Caco-2 (cell line): ENCODE measurements around the gene SPEG. TPM values are rescaled to one million over a fixed set of nuclear protein-coding genes. Genes with fewer than 3 reads are reported as not detected.

Experiments
- BruUV-seq: library from RNA; stranded (reverse); fragments of 400-500 nt; replicated peaks from 2 replicates; lab custom pipeline; 2021; lab: Mats Ljungman, UMichigan
- CTCF ChIA-PET: fragments of 300-600 bp; sonication (Branson Sonifier 250); formaldehyde crosslinking; loops from one replicate; lab custom pipeline; 2022; ENCODE audit warnings: antibody characterized with exemption; lab: Charles Lee
- POLR2A ChIA-PET: fragments of 300-600 bp; sonication (Branson Sonifier 250); formaldehyde crosslinking; loops from one replicate; lab custom pipeline; 2022; ENCODE audit warnings: antibody characterized with exemption; lab: Charles Lee
- DNase-seq, 2 experiments: peaks; one replicate each; pipeline versions ENCODE4 v3.0.0 to v3.0.0-alpha.2; 2020 to 2022
- H3K27me3 ChIP-seq: replicated peaks from 2 replicates; pipeline ENCODE4 v1.6.0; 2011; ENCODE audit warnings: low read length; ENCODE audit not compliant: control insufficient read depth, insufficient read depth
- H3K36me3 ChIP-seq: 2 replicates; pipeline ENCODE4 v1.5.1; 2011; ENCODE audit warnings: low read length; ENCODE audit not compliant: control insufficient read depth, insufficient read depth
- H3K4me1 ChIP-seq: fragments of 250-450 bp; sonication (Bioruptor Pico); 2 replicates; pipeline ENCODE4 v1.5.1; 2020; ENCODE audit warnings: mild to moderate bottlenecking
- H3K4me3 ChIP-seq: 2 replicates; pipeline ENCODE4 v1.5.1; 2011; ENCODE audit warnings: low read depth, mild to moderate bottlenecking, control low read depth, low read length
- H3K9me3 ChIP-seq: fragments of 250-450 bp; sonication (Bioruptor Pico); 2 replicates; pipeline ENCODE4 v1.5.1; 2020; ENCODE audit warnings: mild to moderate bottlenecking, moderate library complexity
- H3K27ac Mint-ChIP-seq: one replicate; pipeline ENCODE4 v1.8.0; 2022; ENCODE audit warnings: mixed read lengths; ENCODE audit not compliant: unreplicated experiment
- H3K27me3 Mint-ChIP-seq: one replicate; pipeline ENCODE4 v1.8.0; 2022; ENCODE audit warnings: mixed read lengths; ENCODE audit not compliant: insufficient read depth, unreplicated experiment
- H3K36me3 Mint-ChIP-seq: one replicate; pipeline ENCODE4 v1.8.0; 2022; ENCODE audit warnings: mild to moderate bottlenecking, mixed read lengths; ENCODE audit not compliant: insufficient read depth, unreplicated experiment
- H3K4me1 Mint-ChIP-seq: one replicate; pipeline ENCODE4 v1.8.0; 2022; ENCODE audit warnings: low read depth, mixed read lengths; ENCODE audit not compliant: unreplicated experiment
- H3K4me3 Mint-ChIP-seq: one replicate; pipeline ENCODE4 v1.8.0; 2022; ENCODE audit warnings: mild to moderate bottlenecking, moderate library complexity, mixed read lengths; ENCODE audit not compliant: unreplicated experiment
- H3K9me3 Mint-ChIP-seq: one replicate; pipeline ENCODE4 v1.8.0; 2022; ENCODE audit warnings: mixed read lengths; ENCODE audit not compliant: unreplicated experiment
- CTCF ChIP-seq, 2 experiments: fragments of 200-600 bp in 1 of 2; IDR thresholded peaks; 1 replicate in 1 of 2; 2 replicates in 1 of 2; pipeline versions ENCODE4 v1.5.1 to v1.8.0; 2011 to 2022; ENCODE audit warnings: antibody characterized with exemption in 1 of 2, control low read depth in 1 of 2, inconsistent platforms in 1 of 2, low read depth in 1 of 2, low read length in 1 of 2, mild to moderate bottlenecking in 1 of 2, moderate library complexity in 1 of 2; ENCODE audit not compliant: insufficient read depth in 1 of 2, severe bottlenecking in 1 of 2, unreplicated experiment in 1 of 2
- intact Hi-C: fragments of 100-400 bp; cut with micrococcal nuclease; formaldehyde crosslinking; loops from one replicate; pipeline ENCODE4 v1.10.0; 2022; ENCODE audit not compliant: unreplicated experiment
- total RNA-seq: library from RNA; stranded (reverse); gene quantifications from 2 replicates; pipeline ENCODE4 v1.2.3, GENCODE V29; 2022

Gene SPEG
- total RNA-seq, 1 experiment from 2014 or later: 18.6 TPM

DNA sequence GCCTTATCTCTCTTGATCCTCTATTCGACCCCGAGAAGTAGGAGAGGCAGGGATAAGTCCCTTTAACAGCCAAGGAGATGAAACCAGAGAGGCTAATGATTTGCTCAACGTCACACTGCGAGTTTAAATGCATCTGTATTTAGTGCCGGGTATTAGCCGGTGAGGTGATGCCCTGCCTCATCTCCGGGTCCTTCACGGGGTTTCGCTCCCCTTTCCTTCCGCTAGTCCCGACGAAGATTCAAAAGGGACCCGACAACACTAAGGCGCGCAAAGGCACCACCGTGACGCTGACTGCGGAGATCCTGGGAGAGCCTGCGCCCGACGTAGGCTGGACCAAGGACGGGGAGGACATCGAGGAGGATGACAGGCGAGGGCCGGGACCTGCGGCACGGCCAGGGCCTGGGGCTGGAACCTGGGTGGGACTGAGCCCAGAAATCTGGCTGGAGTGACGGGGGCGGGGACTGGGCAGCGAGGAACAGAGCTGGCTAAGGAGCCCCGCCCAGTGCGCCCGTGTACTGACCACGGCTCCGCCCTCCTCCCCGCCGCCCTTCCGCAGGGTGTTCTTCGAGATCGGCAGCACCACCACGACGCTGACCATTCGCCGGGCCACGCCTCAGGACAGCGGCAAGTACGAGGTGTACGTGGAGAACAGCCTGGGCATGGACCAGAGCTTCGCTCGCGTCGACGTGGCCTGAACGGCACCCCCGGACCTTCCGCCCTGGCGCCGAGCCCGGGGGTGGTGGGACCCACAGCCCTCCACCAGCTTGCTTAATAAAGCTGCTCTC is 63.0 kb downstream of the SPEG start:
- peak; percentile 83 to 88 for DNase-seq
- H3K4me3 Mint-ChIP-seq: peak overlapping the region; percentile 98
- peaks cover 14% of the 10 kb centered on the region; the same call in 1 of the 2 replicates for H3K4me1 ChIP-seq
- H3K36me3 ChIP-seq: no peaks in the 10 kb centered on the region
- H3K9me3 Mint-ChIP-seq: no peaks in the 10 kb centered on the region
- POLR2A ChIA-PET: interaction anchor here (1.0 to 1.7 kb wide), 8 partner anchors 10 to 109 kb away, joined by 3 to 10 read pairs (median 7); partner anchors contain the start of genes DNPEP and STK11IP
- peaks cover 7% of the 10 kb centered on the region for H3K27me3 Mint-ChIP-seq
- H3K27ac Mint-ChIP-seq: peak overlapping the region; percentile 94
- TF ChIP-seq CTCF (IDR thresholded peaks at IDR 0.05; ENCODE audit: insufficient read depth in 1 of 2, low read depth in 1 of 2, low read length in 1 of 2, severe bottlenecking in 1 of 2, unreplicated experiment in 1 of 2): no peak
- no peaks in the 10 kb centered on the region for H3K9me3 ChIP-seq
- BruUV-seq: no TSS peak
- H3K4me3 ChIP-seq: peak overlapping the region; percentile 86
- CTCF ChIA-PET: interaction anchor here (0.8 to 7.2 kb wide), 13 partner anchors 11 to 203 kb away, joined by 3 to 243 read pairs (median 11); partner anchors contain the start of genes CHPF, DNPEP and TMEM198
- H3K36me3 Mint-ChIP-seq: peaks cover 11% of the 10 kb centered on the region
- intact Hi-C loops: loop anchor here (1.0 kb wide), 5 partner anchors 13 to 109 kb away; partner anchors contain the start of gene STK11IP
- peaks cover 16% of the 10 kb centered on the region for H3K4me1 Mint-ChIP-seq
- H3K27me3 ChIP-seq: no peaks in the 10 kb centered on the region

- POLR2A ChIA-PET: interaction anchor here (0.6 to 1.7 kb wide), 17 partner anchors 9 to 910 kb away, joined by 3 to 10 read pairs (median 4); partner anchors contain the start of genes DNAJB2, DNPEP and STK11IP
- intact Hi-C loops: loop anchor here (1.0 kb wide), 5 partner anchors 12 to 110 kb away; partner anchors contain the start of gene STK11IP
- H3K4me1 ChIP-seq: peaks cover 14% of the 10 kb centered on the region; the same call in 1 of the 2 replicates
- H3K9me3 ChIP-seq: no peaks in the 10 kb centered on the region
- BruUV-seq: TSS peak; percentile 82
- H3K9me3 Mint-ChIP-seq: no peaks in the 10 kb centered on the region
- peaks cover 16% of the 10 kb centered on the region for H3K4me1 Mint-ChIP-seq
- peaks cover 11% of the 10 kb centered on the region for H3K36me3 Mint-ChIP-seq
- TF ChIP-seq CTCF (IDR thresholded peaks at IDR 0.05; ENCODE audit: insufficient read depth in 1 of 2, low read depth in 1 of 2, low read length in 1 of 2, severe bottlenecking in 1 of 2, unreplicated experiment in 1 of 2): no peak
- H3K27me3 Mint-ChIP-seq: peaks cover under 1% of the 10 kb centered on the region
- no peaks in the 10 kb centered on the region for H3K36me3 ChIP-seq
- peak within 1 kb of the TSS; percentile 94 for H3K27ac Mint-ChIP-seq
- peak within 1 kb of the TSS; percentile 98 for H3K4me3 Mint-ChIP-seq
- no peaks in the 10 kb centered on the region for H3K27me3 ChIP-seq
- H3K4me3 ChIP-seq: peak within 1 kb of the TSS; percentile 86
- peak; percentile 98 to 99 for DNase-seq
- CTCF ChIA-PET: interaction anchor here (0.6 to 7.2 kb wide), 22 partner anchors 11 to 204 kb away, joined by 3 to 243 read pairs (median 5); partner anchors contain the start of genes ASIC4, CHPF, DNPEP and STK11IP
These were observed 63.8 kb downstream of the SPEG start, which contains the start of gene GMPPA for GRCh38 chr2:219498280-219499057. GMPPA (plus strand) TSS chr2:219498891; CDS start chr2:219499976, 1,085 bp downstream.
